Measurements from ENCODE around the gene AKR1C1. TPM values are rescaled to one million over a fixed set of nuclear protein-coding genes. Genes with fewer than 3 reads are reported as not detected.

Gene AKR1C1
- total RNA-seq, 1 experiment from 2014 or later: 2.1 TPM

DNA sequence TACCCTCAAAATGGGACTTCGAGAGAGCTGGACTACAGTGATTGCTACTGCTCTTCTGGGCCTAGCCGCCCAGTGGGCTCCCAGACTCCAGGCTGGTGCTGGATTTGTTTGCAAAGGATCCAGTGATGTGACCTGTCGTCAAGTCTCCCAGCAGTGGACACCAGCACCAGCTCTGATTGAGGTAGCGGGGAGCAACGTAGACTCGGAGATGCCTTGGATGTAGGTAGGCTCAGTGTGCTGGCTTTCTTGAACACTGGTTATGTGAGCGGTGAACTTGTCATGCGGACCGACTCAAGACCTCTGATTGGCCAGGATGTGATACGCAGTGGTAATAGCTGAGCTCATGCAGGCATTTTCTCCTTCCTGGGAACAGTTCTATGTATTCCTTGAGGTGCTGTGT lies 21.0 kb downstream of the AKR1C1 start:
- no peak overlapping the region for H3K4me2 ChIP-seq (ENCODE audit: low read length)
- no peaks in the 10 kb centered on the region for H3K9me3 ChIP-seq (ENCODE audit: control insufficient read depth in 1 of 2, insufficient read depth in 1 of 2, low read depth in 1 of 2, low read length in 2 of 2)
- intact Hi-C loops (cut with micrococcal nuclease): no loop called here
- H4K20me1 ChIP-seq (ENCODE audit: insufficient read depth): no peaks in the 10 kb centered on the region
- DNase-seq (ENCODE audit: low read depth, low spot score) (no peak), ATAC-seq (no peak)
- no peak overlapping the region for H2AFZ ChIP-seq (ENCODE audit: low read depth, low read length, poor library complexity, severe bottlenecking)
- BruUV-seq (replicated peaks): no TSS peak
- CTCF ChIA-PET: no interaction called here
- H3K4me3 ChIP-seq (replicated peaks in 1 of 2; ENCODE audit: low read depth in 1 of 2, low read length in 2 of 2): no peak overlapping the region
- H3K4me1 ChIP-seq (ENCODE audit: control insufficient read depth in 1 of 2, insufficient read depth in 2 of 2, low read length in 2 of 2): peaks cover 6 to 7% of the 10 kb centered on the region in 2 experiments; a peak in 2 of 4 replicates
- H3K27me3 ChIP-seq (ENCODE audit: insufficient read depth, low read length): no peaks in the 10 kb centered on the region
- no peak overlapping the region for H3K9ac ChIP-seq (ENCODE audit: low read length)
- POLR2A ChIA-PET: no interaction called here
- RAD21 ChIA-PET (ENCODE audit: low non-redundant PET in 1 of 2, low total read pairs in 2 of 2, uncharacterized antibody in 2 of 2, unreplicated experiment in 2 of 2): no interaction called here
- no peaks in the 10 kb centered on the region for H3K36me3 ChIP-seq (ENCODE audit: control insufficient read depth in 1 of 2, insufficient read depth in 2 of 2, low read length in 2 of 2)
- TF ChIP-seq JUND (IDR thresholded peaks at IDR 0.05) (no peak), EGR1 (IDR thresholded peaks at IDR 0.05; ENCODE audit: low read depth) (no peak), ZBTB33 (IDR thresholded peaks at IDR 0.05; ENCODE audit: extremely low read depth, insufficient replicate concordance, low read length) (no peak), ZNF274 (IDR thresholded peaks at IDR 0.05; ENCODE audit: low read depth, low read length) (no peak), SRF (IDR thresholded peaks at IDR 0.05; ENCODE audit: low read depth) (no peak), ZFX (IDR thresholded peaks at IDR 0.05) (no peak), EZH2phosphoT487 (IDR thresholded peaks at IDR 0.05; ENCODE audit: borderline replicate concordance) (no peak), CBX3 (IDR thresholded peaks at IDR 0.05; ENCODE audit: low read depth) (no peak)
- TF ChIP-seq, protein P1, sequence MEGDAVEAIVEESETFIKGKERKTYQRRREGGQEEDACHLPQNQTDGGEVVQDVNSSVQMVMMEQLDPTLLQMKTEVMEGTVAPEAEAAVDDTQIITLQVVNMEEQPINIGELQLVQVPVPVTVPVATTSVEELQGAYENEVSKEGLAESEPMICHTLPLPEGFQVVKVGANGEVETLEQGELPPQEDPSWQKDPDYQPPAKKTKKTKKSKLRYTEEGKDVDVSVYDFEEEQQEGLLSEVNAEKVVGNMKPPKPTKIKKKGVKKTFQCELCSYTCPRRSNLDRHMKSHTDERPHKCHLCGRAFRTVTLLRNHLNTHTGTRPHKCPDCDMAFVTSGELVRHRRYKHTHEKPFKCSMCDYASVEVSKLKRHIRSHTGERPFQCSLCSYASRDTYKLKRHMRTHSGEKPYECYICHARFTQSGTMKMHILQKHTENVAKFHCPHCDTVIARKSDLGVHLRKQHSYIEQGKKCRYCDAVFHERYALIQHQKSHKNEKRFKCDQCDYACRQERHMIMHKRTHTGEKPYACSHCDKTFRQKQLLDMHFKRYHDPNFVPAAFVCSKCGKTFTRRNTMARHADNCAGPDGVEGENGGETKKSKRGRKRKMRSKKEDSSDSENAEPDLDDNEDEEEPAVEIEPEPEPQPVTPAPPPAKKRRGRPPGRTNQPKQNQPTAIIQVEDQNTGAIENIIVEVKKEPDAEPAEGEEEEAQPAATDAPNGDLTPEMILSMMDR (IDR thresholded peaks at IDR 0.05 in 2 of 3, conservative IDR thresholded peaks at IDR 0.05 in 1 of 3; ENCODE audit: borderline replicate concordance in 1 of 3, insufficient read depth in 1 of 3, low read depth in 2 of 3, low read length in 2 of 3): no peak
- no peak overlapping the region for H3K27ac ChIP-seq (ENCODE audit: low read depth, low read length)
- H3K9me2 ChIP-seq (ENCODE audit: insufficient read depth): no peaks in the 10 kb centered on the region
- no peaks in the 10 kb centered on the region for H3K79me2 ChIP-seq (ENCODE audit: insufficient read depth, low read length)

Data from HCT116 (cell line).